ENCODE results near the gene GEMIN2.

GRCh38 chr14:39102265-39102968 lies 11.7 kb upstream of the GEMIN2 start:
- TF ChIP-seq GATA2 (IDR thresholded peaks at IDR 0.05; ENCODE audit: low read depth, low read length) = no peak
- TF ChIP-seq GATA3 (IDR thresholded peaks at IDR 0.05; ENCODE audit: low read depth, low read length) = no peak
